Esophagus muscularis mucosa (tissue), 4 donors: ENCODE measurements around the gene CDK19. TPM values are rescaled to one million over a fixed set of nuclear protein-coding genes. Genes with fewer than 3 reads are reported as not detected.

ENCODE experiments used
- DNase-seq: peaks from one replicate; pipeline ENCODE4 v3.0.0-alpha.2; 2017; ENCODE audit errors: extremely low spot score
- H3K27ac ChIP-seq, 4 donors: fragments of 200-600 bp; sonication (generic); replicated peaks in 1 of 4; 1 replicate in 3 of 4; 2 replicates in 1 of 4; pipeline ENCODE4 v1.5.1; 2016 to 2019; ENCODE audit warnings: mild to moderate bottlenecking in 1 of 4
- H3K27me3 ChIP-seq, 4 donors: fragments of 200-600 bp; sonication (generic); one replicate each; pipeline versions ENCODE4 v1.5.1 to v1.6.0; 2016 to 2019
- H3K36me3 ChIP-seq, 4 donors: fragments of 200-600 bp; sonication (generic); one replicate each; pipeline ENCODE4 v1.5.1; 2016 to 2019
- H3K4me1 ChIP-seq, 4 donors: fragments of 200-600 bp; sonication (generic); one replicate each; pipeline ENCODE4 v1.5.1; 2016 to 2019
- H3K4me3 ChIP-seq, 4 donors: fragments of 200-600 bp; sonication (generic); 1 replicate in 2 of 4; 2 replicates in 2 of 4; pipeline ENCODE4 v1.5.1; 2016 to 2019; ENCODE audit warnings: mild to moderate bottlenecking in 4 of 4, moderate library complexity in 1 of 4
- H3K9me3 ChIP-seq, 4 donors: fragments of 200-600 bp; sonication (generic); 1 replicate in 3 of 4; 2 replicates in 1 of 4; pipeline ENCODE4 v1.5.1; 2016 to 2019
- CTCF ChIP-seq, 3 experiments: fragments of 200-600 bp in 2 of 3; fragments of 450-650 bp in 1 of 3; sonication (generic) in 2 of 3; IDR thresholded peaks; one replicate each; pipeline ENCODE4 v1.5.1; 2017 to 2019; ENCODE audit warnings: antibody characterized with exemption in 3 of 3, mild to moderate bottlenecking in 2 of 3, moderate library complexity in 1 of 3
- EP300 ChIP-seq: sonication (generic); formaldehyde crosslinking; IDR thresholded peaks from one replicate; pipeline ENCODE4 v1.6.1; 2017; ENCODE audit warnings: antibody characterized with exemption
- POLR2A ChIP-seq: fragments of 450-650 bp; IDR thresholded peaks from one replicate; pipeline ENCODE4 v1.6.1; 2017; ENCODE audit warnings: antibody characterized with exemption, moderate library complexity, mild to moderate bottlenecking, low read depth
- POLR2AphosphoS5 ChIP-seq, 2 donors: sonication (generic); formaldehyde crosslinking; IDR thresholded peaks; one replicate each; pipeline ENCODE4 v1.6.1; 2017; ENCODE audit warnings: antibody characterized with exemption in 2 of 2
- WGBS: methylation state at CpG from one replicate; pipeline ENCODE4 v1.1.5; 2018; 5-methylcytosine and 5-hydroxymethylcytosine counted together
- intact Hi-C: fragments of 100-400 bp; cut with DNase I; formaldehyde crosslinking; loops from one replicate; pipeline ENCODE4 v1.15.1; 2023
- total RNA-seq, 4 donors: library from RNA; depleted of rRNA; stranded (reverse); fragments of >200 nt; gene quantifications; one replicate each; pipeline versions ENCODE4 v1.1.0 to v1.2.1, GENCODE V29; 2016

Gene CDK19
- total RNA-seq, 4 donors from 2014 or later, result 12.0 to 15.0 (median 13.6) TPM

GRCh38 chr6:110646951-110647910, 168.0 kb downstream of the CDK19 start:
- H3K9me3 ChIP-seq, result no peaks in the 10 kb centered on the region
- H3K4me3 ChIP-seq, result no peak overlapping the region
- H3K4me1 ChIP-seq, result peaks cover 0 to 5% (median 0%) of the 10 kb centered on the region in 4 donors
- no peaks in the 10 kb centered on the region for H3K27me3 ChIP-seq
- TF ChIP-seq EP300, result no peak
- TF ChIP-seq POLR2A, result no peak
- no peak for TF ChIP-seq POLR2AphosphoS5 (IDR thresholded peaks at IDR 0.05)
- TF ChIP-seq CTCF (IDR thresholded peaks at IDR 0.05), result peak in 2 of 3 experiments; percentile 16 to 44
- 72% methylated on average over 19 of the region's 19 CpGs for WGBS
- no peak overlapping the region for H3K27ac ChIP-seq
- peaks cover 4 to 13% (median 12%) of the 10 kb centered on the region in 4 donors for H3K36me3 ChIP-seq
- intact Hi-C loops, result no loop called here
- no peak for DNase-seq

GRCh38 chr6:110646419-110646698, 168.9 kb downstream of the CDK19 start:
- no peak for DNase-seq
- WGBS, result 88% methylated on average over 17 of the region's 17 CpGs
- intact Hi-C loops, result no loop called here
- Histone ChIP-seq H3K4me1 (peaks cover 0 to 5% (median 0%) of the 10 kb centered on the region in 4 donors), H3K27me3 (no peaks in the 10 kb centered on the region), H3K27ac (no peak overlapping the region), H3K36me3 (peaks cover 4 to 13% (median 12%) of the 10 kb centered on the region in 4 donors), H3K9me3 (no peaks in the 10 kb centered on the region), H3K4me3 (no peak overlapping the region)
- TF ChIP-seq CTCF (IDR thresholded peaks at IDR 0.05) (no peak), POLR2AphosphoS5 (IDR thresholded peaks at IDR 0.05) (no peak), EP300 (no peak)

- 92% methylated on average over 46 of the region's 62 CpGs for WGBS
- Histone ChIP-seq H3K4me1 (peaks cover 0 to 5% (median 0%) of the 10 kb centered on the region in 4 donors), H3K27me3 (no peaks in the 10 kb centered on the region), H3K27ac (no peak overlapping the region), H3K36me3 (peaks cover 4 to 13% (median 12%) of the 10 kb centered on the region in 4 donors), H3K9me3 (no peaks in the 10 kb centered on the region), H3K4me3 (no peak overlapping the region)
- intact Hi-C loops, result no loop called here
- DNase-seq, result no peak
- no peak for TF ChIP-seq EP300
- TF ChIP-seq POLR2A, result no peak
- no peak for TF ChIP-seq POLR2AphosphoS5 (IDR thresholded peaks at IDR 0.05)
- TF ChIP-seq CTCF (IDR thresholded peaks at IDR 0.05), result no peak
Measured at GRCh38 chr6:110645685-110646418, 169.4 kb downstream of the CDK19 start.

- no peaks in the 10 kb centered on the region for H3K27me3 ChIP-seq
- H3K36me3 ChIP-seq, result peaks cover 4 to 13% (median 12%) of the 10 kb centered on the region in 4 donors
- no peak overlapping the region for H3K27ac ChIP-seq
- no peaks in the 10 kb centered on the region for H3K9me3 ChIP-seq
- H3K4me3 ChIP-seq, result no peak overlapping the region
- WGBS, result 70% methylated on average over 2 of the region's 2 CpGs
- H3K4me1 ChIP-seq, result no peaks in the 10 kb centered on the region
- intact Hi-C loops, result no loop called here
- DNase-seq, result no peak
- TF ChIP-seq POLR2AphosphoS5 (IDR thresholded peaks at IDR 0.05), result no peak
- no peak for TF ChIP-seq CTCF (IDR thresholded peaks at IDR 0.05)
- no peak for TF ChIP-seq EP300
- no peak for TF ChIP-seq POLR2A
Measured at GRCh38 chr6:110643175-110643574, 172.1 kb downstream of the CDK19 start.
